Neuron (in vitro differentiated cells): ENCODE data around the gene USP22.

Source experiments
- H2AFZ ChIP-seq: one replicate; pipeline ENCODE4 v1.6.1; 2013; ENCODE audit warnings: low read depth, mild to moderate bottlenecking, inconsistent platforms, low read length, moderate library complexity
- H3K27me3 ChIP-seq: one replicate; pipeline ENCODE4 v1.6.1; 2013; ENCODE audit warnings: low read length; ENCODE audit not compliant: insufficient read depth
- H3K36me3 ChIP-seq: one replicate; pipeline ENCODE4 v1.6.1; 2013; ENCODE audit warnings: low read length; ENCODE audit not compliant: insufficient read depth
- H3K4me1 ChIP-seq: one replicate; pipeline ENCODE4 v1.6.1; 2013; ENCODE audit warnings: low read length; ENCODE audit not compliant: insufficient read depth
- H3K4me3 ChIP-seq: 2 replicates; pipeline ENCODE4 v1.5.1; 2013; ENCODE audit warnings: mild to moderate bottlenecking, low read length, moderate library complexity
- H3K9me3 ChIP-seq: one replicate; pipeline ENCODE4 v1.6.1; 2013; ENCODE audit warnings: low read length

The USP22 gene

DNA sequence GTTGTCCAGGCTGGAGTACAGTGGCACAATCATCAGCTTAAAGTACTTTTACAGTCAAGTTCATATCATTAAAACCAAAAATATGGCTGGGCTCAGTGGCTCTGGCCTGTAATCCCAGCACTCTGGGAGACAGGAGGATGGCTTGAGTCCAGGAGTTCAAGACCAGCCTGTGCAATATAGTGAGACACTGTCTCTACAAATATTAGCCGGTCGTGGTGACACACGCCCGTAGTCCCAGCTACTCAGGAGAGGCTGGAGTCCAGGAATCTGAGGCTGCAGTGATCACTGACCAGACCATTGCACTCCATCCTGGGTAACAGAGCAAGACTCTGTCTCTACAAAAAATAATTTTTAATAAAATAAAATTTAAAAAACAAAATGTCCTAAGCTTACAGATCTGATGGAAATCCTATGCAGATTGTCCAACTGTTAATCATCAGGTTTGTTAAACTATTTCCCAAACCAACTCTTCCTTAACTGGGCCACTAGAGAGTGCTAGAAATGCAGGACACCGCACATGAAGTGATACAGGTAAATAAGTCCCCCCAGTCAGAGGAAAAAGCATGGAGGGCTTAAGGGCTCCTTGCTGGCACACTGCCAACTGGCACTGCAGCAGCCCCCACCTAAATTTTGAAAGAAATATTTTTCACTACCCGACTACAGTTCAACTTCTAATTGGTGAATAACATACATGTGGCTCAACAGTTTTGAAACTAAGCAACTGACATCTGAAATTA is 2.8 kb downstream of the USP22 start:
- H3K27me3 ChIP-seq, result no peaks in the 10 kb centered on the region
- peaks cover 28% of the 10 kb centered on the region for H3K4me1 ChIP-seq
- H2AFZ ChIP-seq, result no peak overlapping the region
- peak overlapping the region; percentile 98 for H3K4me3 ChIP-seq
- peaks cover 38% of the 10 kb centered on the region for H3K36me3 ChIP-seq
- peaks cover 5% of the 10 kb centered on the region for H3K9me3 ChIP-seq

DNA sequence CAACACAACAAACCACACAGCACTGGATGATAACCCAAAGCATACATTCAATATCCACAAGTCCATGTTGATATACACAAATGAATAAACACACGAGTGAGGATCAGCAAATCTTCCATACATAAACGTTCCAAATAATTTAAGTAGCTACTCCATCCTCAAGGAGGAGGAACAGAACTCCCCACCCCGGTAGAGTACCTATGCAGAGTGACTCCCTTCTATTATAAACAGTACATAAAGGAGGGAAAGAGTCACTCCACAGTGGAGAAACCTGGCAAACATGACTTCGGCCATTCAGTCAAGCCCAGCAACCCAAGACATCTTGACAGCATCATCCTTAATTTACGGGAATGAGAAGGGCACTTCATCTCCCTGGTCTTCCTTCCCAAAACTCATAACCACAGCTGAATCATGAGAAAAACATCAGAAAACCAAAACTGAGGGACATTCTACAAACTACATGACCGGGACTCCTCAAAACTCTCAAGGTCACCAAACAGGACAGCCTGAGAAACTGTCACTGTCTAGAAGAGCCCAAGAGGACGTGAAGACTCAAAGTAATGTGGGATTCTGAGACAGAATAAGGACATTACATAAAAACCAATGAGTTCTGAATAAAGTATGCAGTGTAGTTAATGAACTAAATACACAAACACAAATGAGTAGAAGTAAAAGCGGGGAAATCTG is 5.6 kb downstream of the USP22 start:
- Histone ChIP-seq H3K4me3 (no peak overlapping the region), H2AFZ (no peak overlapping the region), H3K9me3 (peaks cover 5% of the 10 kb centered on the region), H3K36me3 (peaks cover 49% of the 10 kb centered on the region), H3K4me1 (peaks cover 22% of the 10 kb centered on the region), H3K27me3 (no peaks in the 10 kb centered on the region)

DNA sequence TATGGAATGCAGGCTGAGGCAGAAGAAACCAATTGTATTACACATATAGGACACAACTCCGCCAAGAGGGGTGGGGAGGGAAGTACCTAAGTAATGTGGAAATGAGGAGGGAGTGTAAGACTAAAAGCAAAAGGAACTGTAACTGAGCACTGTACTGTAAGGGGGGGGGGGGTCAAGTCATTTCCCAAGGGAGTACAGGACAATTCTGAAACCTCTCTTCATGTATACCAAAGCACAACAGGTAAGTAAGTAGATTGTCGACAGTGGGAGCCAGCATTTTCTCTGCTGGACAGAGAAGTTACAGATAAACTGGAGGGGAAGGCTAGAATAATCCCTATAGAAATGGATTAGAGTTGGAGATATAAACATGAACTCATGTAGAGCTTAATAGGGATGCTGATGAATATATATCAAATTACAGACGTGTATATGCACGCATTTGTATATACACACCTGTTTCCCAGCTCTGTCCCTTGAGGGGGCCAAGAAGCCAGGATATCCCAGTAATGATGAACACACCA is 6.4 kb downstream of the USP22 start:
- peaks cover 22% of the 10 kb centered on the region for H3K4me1 ChIP-seq
- H2AFZ ChIP-seq, result no peak overlapping the region
- H3K36me3 ChIP-seq, result peaks cover 54% of the 10 kb centered on the region
- H3K27me3 ChIP-seq, result no peaks in the 10 kb centered on the region
- no peak overlapping the region for H3K4me3 ChIP-seq
- H3K9me3 ChIP-seq, result peaks cover 5% of the 10 kb centered on the region

DNA sequence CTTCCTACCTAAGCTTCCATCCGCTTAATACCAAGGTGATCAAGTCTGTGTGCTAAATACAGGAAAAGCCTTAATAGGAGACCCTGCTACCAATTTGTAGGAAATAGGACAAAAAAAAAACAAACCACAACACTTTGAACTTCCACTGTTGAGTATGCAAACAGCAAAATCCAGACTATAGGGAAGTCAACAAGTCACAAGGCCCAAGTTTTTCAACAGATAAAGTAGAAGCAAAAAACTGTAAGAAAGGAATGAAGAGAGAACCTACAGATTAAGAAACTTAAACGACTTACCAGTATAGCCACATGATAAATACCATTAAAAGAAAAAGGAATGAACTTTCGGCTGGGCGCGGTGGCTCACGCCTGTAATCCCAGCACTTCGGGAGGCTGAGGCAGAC is 7.4 kb downstream of the USP22 start:
- H2AFZ ChIP-seq, result no peak overlapping the region
- no peak overlapping the region for H3K4me3 ChIP-seq
- peaks cover 5% of the 10 kb centered on the region for H3K9me3 ChIP-seq
- H3K36me3 ChIP-seq, result peaks cover 55% of the 10 kb centered on the region
- H3K4me1 ChIP-seq, result peaks cover 19% of the 10 kb centered on the region
- no peaks in the 10 kb centered on the region for H3K27me3 ChIP-seq

DNA sequence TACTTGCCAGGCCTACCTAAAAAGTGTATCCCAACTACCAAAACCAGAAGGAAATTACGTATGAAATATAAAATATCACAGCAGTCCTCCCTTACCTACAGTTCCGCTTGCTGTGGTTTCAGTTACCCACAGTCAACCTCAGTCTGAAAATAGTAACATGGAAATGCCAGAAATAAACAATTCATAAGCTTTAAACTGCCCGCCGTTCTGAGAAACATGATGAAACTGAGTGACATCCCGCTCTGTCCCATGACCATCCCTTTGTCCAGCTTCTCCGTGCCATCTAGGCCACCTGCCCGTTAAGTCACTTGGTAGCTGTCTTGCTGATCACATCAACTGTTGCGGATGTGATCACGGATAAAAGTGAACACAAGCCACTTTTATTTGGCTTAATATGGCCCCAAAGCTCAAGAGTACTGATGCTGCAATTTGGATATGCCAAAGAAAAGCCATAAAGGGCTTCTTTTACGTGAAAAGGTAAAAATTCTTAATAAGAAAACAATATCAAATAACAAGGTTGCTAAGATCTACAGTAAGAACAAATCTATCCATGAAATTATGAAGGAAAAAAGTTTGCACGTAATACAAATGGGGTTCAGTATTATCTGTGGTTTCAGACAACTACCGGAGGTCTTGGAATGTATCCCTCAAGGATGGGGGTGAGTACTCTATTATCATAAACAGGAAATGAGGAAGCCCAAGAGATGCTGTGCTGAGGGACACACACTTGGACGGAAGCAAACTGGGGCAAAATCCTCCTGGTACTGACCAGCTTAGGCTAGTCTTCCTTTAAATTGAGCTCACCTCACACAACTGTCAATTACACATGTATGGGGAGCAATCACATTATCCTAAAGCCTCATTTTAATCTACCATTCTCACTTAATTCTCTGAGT is 8.2 kb downstream of the USP22 start:
- H2AFZ ChIP-seq, result no peak overlapping the region
- H3K4me3 ChIP-seq, result no peak overlapping the region
- H3K27me3 ChIP-seq, result no peaks in the 10 kb centered on the region
- H3K4me1 ChIP-seq, result peaks cover 16% of the 10 kb centered on the region
- peaks cover 54% of the 10 kb centered on the region for H3K36me3 ChIP-seq
- peaks cover 5% of the 10 kb centered on the region for H3K9me3 ChIP-seq

DNA sequence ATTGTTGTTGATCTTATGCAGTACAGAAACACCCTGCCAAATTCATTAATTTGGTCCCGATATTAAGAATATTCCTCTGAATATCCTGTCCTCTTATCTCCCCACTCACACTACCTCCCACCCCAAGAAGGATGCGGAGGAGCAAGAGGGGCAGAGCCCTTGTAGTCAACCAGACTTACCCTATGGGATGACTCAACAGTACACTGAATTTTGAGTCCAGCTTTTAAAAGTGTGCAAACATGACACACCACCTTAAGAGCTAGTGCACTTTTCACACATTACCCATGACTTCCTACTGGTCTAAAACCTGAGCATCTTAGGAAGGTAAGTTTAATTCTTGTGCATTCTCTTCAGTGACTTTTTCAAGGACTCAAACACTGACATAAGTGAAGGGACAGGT is 9.5 kb downstream of the USP22 start:
- H3K4me1 ChIP-seq, result peaks cover 16% of the 10 kb centered on the region
- peaks cover 4% of the 10 kb centered on the region for H3K9me3 ChIP-seq
- no peaks in the 10 kb centered on the region for H3K27me3 ChIP-seq
- H3K36me3 ChIP-seq, result peaks cover 54% of the 10 kb centered on the region
- H3K4me3 ChIP-seq, result no peak overlapping the region
- H2AFZ ChIP-seq, result no peak overlapping the region

DNA sequence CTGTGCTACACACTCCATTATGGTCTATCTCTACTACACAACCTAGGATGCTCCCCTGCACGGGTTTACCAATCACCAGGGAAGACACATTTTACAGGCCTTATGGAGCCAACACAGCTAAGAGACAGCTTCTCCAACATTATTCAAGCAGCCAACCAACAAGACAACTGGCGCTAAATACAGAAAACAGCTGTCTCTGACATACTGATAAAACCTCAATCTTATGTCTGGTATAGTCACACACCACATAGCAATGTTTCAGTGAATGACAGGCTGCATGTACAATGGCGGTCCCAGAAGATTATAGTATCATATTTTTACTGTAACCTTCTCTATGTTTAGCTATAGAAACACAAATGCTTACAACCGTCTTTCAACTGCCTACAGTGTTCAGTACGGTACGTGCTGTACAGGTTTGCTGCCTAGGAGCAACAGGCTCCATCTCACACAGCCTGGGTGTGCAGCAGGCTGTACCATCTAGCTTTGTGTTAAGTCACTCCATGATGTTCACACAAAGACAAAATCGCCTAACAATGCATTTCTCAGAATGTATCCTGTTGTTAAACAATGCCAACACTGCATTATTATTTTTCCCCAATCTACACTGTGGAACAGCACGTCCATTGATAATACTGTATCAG is 10.9 kb downstream of the USP22 start:
- peaks cover 54% of the 10 kb centered on the region for H3K36me3 ChIP-seq
- peaks cover 7% of the 10 kb centered on the region for H3K4me1 ChIP-seq
- no peak overlapping the region for H3K4me3 ChIP-seq
- H2AFZ ChIP-seq, result no peak overlapping the region
- no peaks in the 10 kb centered on the region for H3K27me3 ChIP-seq
- no peaks in the 10 kb centered on the region for H3K9me3 ChIP-seq

DNA sequence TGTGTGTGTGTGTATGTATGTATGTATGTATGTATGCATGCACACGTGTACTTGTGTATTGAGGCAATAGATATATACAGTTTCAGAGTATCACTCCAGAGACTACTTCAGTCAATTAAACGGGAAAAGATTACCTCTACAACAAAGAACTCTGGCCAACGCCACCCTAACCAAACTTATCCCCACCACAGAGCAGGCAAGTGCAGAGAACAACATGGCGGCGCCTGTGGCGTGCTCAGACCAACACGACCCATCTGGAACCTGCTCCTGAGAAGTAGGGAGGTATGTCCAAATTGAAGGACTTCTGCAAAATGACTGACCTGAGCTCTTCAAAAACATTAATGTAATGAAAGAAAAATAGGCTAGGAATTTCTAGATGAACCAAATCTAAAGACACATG is 12.4 kb downstream of the USP22 start:
- H3K4me1 ChIP-seq, result no peaks in the 10 kb centered on the region
- H2AFZ ChIP-seq, result no peak overlapping the region
- peaks cover 61% of the 10 kb centered on the region for H3K36me3 ChIP-seq
- no peak overlapping the region for H3K4me3 ChIP-seq
- no peaks in the 10 kb centered on the region for H3K9me3 ChIP-seq
- no peaks in the 10 kb centered on the region for H3K27me3 ChIP-seq

DNA sequence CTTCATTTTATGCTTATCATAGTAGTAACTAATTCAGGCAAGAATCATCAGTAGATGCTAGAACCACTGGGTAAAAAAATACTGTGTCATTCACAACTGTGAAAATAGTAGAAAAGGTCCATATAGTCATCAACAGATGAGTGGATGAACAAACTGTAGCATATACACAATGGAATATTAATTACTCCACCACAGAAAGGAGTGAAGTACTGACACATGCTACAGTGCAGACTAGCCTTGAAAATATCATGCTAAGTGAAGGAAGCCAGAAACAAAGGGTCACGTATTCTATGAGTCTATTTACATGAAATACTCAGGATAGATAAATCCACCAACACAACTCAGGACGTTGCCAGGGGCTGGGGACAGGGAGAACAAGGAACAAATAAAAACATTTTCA is 13.3 kb downstream of the USP22 start:
- Histone ChIP-seq H3K4me3 (no peak overlapping the region), H2AFZ (no peak overlapping the region), H3K9me3 (no peaks in the 10 kb centered on the region), H3K27me3 (no peaks in the 10 kb centered on the region), H3K4me1 (no peaks in the 10 kb centered on the region), H3K36me3 (peaks cover 69% of the 10 kb centered on the region)

DNA sequence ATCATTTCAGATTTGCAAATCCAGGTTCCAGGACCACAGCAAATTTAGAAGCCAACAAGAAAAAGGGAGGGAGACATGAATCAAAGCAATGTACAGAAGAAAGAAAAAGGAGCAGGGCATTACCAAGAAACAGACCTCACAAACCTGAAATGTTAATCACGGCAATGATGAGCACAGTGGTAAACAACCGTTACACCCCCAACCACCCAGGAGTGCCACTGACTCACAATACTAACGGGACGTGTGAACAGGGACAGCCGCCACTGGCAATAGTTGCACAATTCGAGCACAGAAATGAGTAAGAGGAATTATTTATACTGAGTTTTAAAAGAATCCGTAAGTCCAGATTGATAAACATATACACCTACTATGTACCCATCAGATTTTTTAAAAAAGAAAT is 13.8 kb downstream of the USP22 start:
- Histone ChIP-seq H3K4me3 (no peak overlapping the region), H3K27me3 (no peaks in the 10 kb centered on the region), H2AFZ (no peak overlapping the region), H3K9me3 (no peaks in the 10 kb centered on the region), H3K4me1 (no peaks in the 10 kb centered on the region), H3K36me3 (peaks cover 71% of the 10 kb centered on the region)

DNA sequence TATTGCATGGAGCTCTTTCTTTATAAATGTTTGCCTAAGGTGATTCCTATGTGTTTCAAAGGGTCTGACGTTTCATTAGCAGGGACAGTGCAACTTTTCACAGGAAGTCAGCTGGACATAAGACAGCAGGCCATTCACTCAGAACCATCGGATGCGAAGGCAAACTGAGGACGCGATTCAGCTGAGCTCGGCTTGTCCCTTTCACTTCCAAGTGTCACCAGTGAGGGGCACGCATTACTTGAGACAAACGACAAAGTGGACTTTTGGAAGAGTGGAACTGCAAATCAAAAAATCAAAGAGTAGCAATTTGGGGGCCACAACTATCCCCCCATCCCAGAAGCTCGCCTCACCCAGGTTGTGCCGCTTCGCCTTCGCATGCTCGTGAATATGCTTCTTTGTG is 14.6 kb downstream of the USP22 start:
- Histone ChIP-seq H3K27me3 (no peaks in the 10 kb centered on the region), H3K4me3 (no peak overlapping the region), H2AFZ (no peak overlapping the region), H3K36me3 (peaks cover 77% of the 10 kb centered on the region), H3K9me3 (no peaks in the 10 kb centered on the region), H3K4me1 (no peaks in the 10 kb centered on the region)

DNA sequence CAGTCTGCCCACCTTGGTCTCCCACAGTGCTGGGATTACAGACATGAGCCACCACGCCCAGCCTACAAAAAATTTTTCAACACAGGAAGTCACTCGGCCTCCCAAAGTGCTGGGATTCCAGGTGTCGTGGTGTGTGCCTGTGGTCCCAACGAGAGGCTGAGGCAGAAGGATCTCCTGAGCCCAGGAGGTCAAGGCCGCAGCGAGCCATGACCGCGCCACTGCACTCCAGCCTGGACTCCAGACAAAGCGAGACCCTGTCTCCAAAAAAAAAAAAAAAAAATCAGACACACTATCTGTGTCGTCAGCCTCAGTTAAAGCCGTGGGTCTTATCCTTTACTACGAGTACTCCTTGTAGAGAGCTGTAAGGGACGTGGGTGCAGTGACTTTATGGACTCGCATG is 15.8 kb downstream of the USP22 start:
- Histone ChIP-seq H2AFZ (no peak overlapping the region), H3K36me3 (peaks cover 75% of the 10 kb centered on the region), H3K4me1 (no peaks in the 10 kb centered on the region), H3K9me3 (no peaks in the 10 kb centered on the region), H3K4me3 (no peak overlapping the region), H3K27me3 (no peaks in the 10 kb centered on the region)
